Mononuclear cell (primary cell): ENCODE results near the gene EHD2. TPM values are rescaled to one million over a fixed set of nuclear protein-coding genes. Genes with fewer than 3 reads are reported as not detected.
"Not testable (repeated sequence)": the region's sequence is repeated elsewhere in the genome, so short reads cannot be mapped to it uniquely, and the experiment has no call there.

Experiments used
- H3K27me3 ChIP-seq: 2 replicates; pipeline ENCODE4 v1.6.0; 2011; ENCODE audit warnings: low read length, control low read depth; ENCODE audit not compliant: insufficient read depth
- H3K4me1 ChIP-seq: 2 replicates; pipeline ENCODE4 v1.5.1; 2011; ENCODE audit warnings: mild to moderate bottlenecking, low read length, control low read depth; ENCODE audit not compliant: insufficient read depth
- H3K4me3 ChIP-seq: 2 replicates; pipeline ENCODE4 v1.5.1; 2011; ENCODE audit warnings: mild to moderate bottlenecking, low read length, moderate library complexity
- H3K9me3 ChIP-seq: 2 replicates; pipeline ENCODE4 v1.5.1; 2011; ENCODE audit warnings: low read depth, mild to moderate bottlenecking, control low read depth, low read length
- total RNA-seq: library from RNA; depleted of rRNA; stranded (reverse); fragments of >200 nt; gene quantifications from one replicate; pipeline ENCODE4 v1.2.3, GENCODE V29; 2012

The EHD2 gene
- total RNA-seq, 1 donor, result 0.42 TPM

DNA sequence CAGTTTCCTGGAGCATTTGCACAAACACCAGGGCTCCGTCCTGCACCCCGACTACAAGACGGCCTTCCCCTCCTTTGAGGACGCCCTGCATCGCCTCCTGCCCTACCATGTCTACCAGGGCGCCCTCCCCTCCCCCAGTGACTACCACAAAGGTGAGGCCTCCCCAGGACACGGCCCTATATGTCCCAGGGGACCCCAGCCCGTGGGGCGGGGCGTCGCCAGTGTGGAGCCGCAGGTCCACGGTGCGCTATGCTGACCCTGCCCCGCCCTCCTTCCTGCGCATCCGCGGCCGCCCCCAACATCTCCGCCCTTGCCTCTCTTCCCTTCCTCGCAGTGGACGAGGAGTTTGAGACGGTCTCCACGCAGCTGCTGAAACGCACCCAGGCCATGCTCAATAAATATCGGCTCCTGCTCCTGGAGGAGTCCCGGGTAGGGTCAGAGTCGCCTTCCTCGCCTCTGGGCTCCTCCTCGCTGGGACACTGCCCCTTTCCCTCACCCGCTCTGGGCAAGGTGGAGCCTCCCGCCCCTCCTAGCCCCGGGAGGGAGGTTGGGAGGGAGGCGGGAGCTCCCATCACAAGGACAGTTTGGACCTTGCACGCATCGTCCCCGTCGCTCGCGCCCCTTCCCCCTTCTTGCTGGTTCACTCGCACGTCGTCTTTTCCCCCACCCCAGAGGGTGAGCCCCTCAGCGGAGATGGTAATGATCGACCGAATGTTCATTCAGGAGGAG is 14.4 kb upstream of the EHD2 start:
- H3K27me3 ChIP-seq, result no peaks in the 10 kb centered on the region
- H3K9me3 ChIP-seq, result no peaks in the 10 kb centered on the region
- no peak overlapping the region for H3K4me3 ChIP-seq
- H3K4me1 ChIP-seq, result no peaks in the 10 kb centered on the region

DNA sequence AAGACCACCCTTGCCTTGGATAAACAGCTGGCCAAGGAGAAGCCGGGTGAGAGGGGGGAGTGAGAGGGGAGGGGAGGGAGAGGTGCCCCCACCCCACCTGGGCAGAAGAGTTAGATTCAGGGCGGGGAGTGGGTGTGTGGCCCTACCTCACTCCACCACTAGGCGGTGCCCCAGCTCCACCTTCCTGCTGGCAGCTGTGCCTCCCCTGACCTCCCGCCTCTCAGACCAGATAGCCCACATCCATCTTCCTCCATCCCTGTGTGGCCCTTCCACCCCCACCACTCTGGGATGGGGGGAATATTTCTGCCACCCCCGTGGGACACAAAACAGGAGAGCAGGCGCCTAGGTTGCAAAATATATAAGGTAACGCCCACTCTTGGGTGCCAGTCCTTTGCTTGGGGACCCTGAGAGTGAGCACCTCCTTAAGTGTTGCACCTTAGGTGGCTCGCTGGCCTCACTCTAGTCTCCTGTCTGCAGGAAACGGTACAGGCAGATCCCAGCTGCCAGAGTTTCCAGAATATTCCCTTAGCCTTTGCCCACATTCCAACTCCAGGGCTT is 13.8 kb upstream of the EHD2 start:
- no peaks in the 10 kb centered on the region for H3K27me3 ChIP-seq
- no peak overlapping the region for H3K4me3 ChIP-seq
- no peaks in the 10 kb centered on the region for H3K9me3 ChIP-seq
- no peaks in the 10 kb centered on the region for H3K4me1 ChIP-seq

DNA sequence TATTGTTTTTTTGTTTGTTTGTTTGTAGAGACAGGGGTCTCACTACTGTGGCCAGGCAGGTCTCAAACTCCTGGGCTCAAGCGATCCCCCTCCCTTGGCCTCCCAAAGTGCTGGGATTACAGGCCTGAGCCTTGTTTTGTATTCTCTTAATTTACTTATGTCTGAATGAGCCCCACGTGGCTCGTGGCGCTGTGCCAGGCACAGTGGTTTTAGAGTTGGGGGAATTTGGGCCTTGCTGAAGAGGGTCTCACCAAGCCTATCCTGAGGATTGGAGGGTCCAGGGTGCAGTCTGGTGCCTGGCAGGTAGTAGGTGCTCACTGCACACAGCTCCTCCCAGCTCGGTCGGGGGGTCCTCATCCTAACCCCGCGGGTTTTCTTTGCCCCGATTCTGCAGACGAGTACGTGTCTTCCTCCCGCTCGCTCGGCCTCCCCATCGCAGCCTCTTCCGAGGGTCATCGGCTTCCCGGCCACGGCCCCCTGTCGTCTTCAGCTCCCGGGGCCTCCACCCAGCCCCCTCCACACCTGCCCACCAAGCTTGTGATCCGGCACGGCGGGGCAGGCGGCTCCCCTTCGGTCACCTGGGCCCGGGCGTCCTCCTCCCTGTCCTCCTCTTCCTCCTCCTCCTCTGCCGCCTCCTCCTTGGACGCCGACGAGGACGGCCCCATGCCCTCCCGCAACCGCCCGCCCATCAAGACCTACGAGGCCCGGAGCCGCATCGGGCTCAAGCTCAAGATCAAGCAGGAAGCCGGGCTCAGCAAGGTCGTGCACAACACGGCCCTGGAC is 12.1 kb upstream of the EHD2 start:
- no peak overlapping the region for H3K4me3 ChIP-seq
- H3K9me3 ChIP-seq, result no peaks in the 10 kb centered on the region
- H3K27me3 ChIP-seq, result no peaks in the 10 kb centered on the region
- H3K4me1 ChIP-seq, result no peaks in the 10 kb centered on the region

DNA sequence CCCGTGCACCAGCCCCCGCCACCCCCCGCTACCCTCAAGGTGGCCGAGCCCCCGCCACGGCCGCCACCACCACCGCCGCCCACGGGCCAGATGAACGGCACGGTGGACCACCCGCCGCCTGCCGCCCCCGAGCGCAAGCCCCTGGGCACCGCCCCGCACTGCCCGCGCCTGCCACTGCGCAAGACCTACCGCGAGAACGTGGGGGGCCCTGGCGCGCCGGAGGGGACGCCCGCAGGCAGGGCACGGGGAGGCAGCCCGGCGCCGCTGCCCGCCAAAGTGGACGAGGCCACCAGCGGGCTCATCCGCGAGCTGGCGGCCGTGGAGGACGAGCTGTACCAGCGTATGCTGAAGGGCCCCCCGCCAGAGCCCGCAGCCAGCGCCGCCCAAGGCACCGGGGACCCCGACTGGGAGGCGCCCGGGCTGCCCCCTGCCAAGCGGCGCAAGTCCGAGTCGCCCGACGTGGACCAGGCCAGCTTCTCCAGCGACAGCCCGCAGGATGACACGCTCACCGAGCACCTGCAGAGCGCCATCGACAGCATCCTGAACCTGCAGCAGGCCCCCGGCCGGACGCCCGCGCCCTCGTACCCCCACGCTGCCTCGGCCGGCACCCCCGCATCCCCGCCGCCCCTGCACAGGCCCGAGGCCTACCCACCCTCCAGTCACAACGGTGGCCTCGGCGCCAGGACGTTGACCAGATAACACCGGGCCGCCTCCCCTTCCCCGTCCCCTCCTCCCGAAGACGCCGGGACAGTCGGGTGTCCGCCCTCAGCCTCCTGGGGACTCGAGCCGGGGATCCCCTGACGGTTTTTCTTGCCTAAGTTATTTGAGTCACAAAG is 11.3 kb upstream of the EHD2 start:
- Histone ChIP-seq H3K27me3 (no peaks in the 10 kb centered on the region), H3K4me1 (no peaks in the 10 kb centered on the region), H3K9me3 (no peaks in the 10 kb centered on the region), H3K4me3 (no peak overlapping the region)

DNA sequence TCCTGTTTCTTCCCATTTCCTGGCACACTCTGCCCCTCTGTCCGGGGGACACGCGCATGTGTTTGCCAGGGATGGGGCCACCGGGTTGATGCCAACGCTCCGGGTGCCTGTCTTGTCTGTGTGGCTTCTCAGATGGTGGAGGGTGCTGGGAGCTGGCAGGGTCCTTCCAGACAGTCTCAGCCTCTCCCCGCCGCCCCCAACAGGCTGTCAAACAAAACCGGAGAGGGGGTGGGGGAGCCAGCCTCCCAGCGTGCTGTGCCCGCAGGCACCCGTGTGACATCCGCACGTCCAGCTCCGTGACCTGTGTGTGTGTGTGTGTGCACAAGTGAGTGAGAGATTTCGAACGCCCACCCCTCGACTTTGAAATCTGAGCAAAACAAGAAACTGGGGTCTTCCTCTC is 10.6 kb upstream of the EHD2 start:
- H3K27me3 ChIP-seq, result no peaks in the 10 kb centered on the region
- H3K9me3 ChIP-seq, result no peaks in the 10 kb centered on the region
- no peak overlapping the region for H3K4me3 ChIP-seq
- H3K4me1 ChIP-seq, result no peaks in the 10 kb centered on the region

DNA sequence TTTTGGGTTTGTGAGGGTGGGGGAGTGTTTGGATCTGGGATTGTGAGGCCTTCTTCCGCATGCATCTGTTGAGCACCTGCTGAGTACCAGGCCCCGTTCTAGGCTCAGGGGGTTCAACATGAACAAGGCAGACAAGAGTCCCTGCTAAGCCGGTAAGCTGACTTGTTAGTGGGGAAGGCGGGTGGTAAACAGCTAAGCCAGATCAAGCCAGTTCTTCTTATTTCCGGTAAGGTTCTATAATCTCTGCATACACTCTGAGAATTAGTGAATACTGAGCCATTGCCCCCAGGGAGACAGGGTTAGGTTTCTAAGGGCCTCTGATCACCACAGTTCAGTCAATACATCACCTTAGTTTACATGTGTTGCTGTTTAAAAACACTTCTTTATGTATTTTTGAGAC is 9.9 kb upstream of the EHD2 start:
- Histone ChIP-seq H3K9me3 (no peaks in the 10 kb centered on the region), H3K4me1 (no peaks in the 10 kb centered on the region), H3K27me3 (no peaks in the 10 kb centered on the region), H3K4me3 (no peak overlapping the region)

DNA sequence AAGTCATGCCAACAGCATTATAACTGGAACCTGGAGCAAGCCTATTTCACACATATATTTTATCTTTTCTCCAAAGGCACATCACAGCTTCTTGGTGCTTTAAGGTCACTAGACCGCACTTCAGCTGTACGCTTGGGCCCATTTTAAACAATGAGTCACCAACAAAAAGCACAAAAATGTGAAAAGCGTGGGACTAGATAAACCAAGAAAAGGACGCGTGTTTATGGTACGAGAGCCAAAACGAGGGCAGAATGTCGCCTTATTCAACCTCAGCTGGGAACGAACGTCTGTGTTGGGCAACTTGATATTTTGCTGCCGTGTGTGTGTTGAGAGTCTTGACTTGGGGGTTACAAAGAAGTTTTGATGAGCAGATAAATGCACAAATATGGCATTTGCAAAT is 9.2 kb upstream of the EHD2 start:
- Histone ChIP-seq H3K4me3 (no peak overlapping the region), H3K9me3 (no peaks in the 10 kb centered on the region), H3K4me1 (no peaks in the 10 kb centered on the region), H3K27me3 (no peaks in the 10 kb centered on the region)

DNA sequence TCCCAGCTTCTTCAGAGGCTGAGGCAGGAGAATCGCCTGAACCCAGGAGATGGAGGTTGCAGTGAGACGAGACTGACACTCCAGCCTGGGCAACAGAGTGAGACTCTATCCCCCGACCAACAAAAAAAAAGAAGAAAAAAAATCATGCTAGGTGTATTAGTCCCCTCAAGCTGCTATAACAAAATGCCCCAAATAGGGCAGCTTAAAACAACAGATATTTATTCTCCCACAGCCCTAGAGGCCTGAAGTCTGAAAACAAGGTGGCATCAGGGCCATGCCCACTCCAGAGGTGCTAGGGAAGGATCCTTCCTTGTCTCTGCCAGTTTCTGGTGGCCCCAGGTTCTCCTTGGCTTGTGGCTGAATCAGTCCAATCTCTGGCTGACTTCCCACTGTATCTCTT is 8.6 kb upstream of the EHD2 start:
- Histone ChIP-seq H3K27me3 (no peaks in the 10 kb centered on the region), H3K4me1 (no peaks in the 10 kb centered on the region), H3K9me3 (no peaks in the 10 kb centered on the region), H3K4me3 (no peak overlapping the region)

DNA sequence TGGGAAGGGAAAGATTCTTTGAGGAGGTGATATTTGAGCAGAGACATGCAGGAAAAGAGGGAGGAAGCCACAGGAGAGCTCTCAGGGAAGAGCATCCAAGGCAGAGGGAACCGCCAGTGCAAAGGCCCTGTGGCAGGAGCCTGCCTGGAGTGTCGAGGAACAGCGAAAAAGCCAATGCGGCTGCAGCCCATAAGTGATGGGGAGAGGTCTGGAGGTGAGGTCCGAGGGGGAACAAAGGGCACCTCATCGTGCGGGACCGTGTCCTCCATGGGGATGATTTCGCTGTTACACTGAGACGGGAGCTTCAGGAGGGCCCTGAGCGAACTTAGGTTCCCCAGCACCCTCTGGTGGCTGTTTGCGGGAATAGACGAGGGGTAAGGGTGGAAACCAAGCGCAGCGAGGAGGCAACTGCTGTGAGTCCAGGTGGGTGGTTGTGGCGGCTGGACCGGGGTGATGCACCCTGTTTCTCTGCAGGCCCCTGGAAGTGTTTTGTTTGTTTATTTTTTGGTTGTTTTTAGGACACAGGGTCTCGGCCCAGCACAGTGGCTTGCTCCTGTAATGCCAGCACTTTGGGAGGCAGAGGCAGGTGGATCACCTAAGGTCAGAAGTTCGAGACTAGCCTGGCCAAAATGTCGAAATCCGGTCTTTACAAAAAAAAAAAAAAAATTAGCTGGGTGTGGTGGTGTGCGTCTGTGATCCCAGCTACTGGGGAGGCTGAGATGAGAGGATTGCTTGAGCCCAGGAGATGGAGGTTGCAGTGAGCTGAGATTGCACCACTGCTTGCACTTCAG is 5.9 kb upstream of the EHD2 start:
- Histone ChIP-seq H3K4me3 (no peak overlapping the region), H3K27me3 (no peaks in the 10 kb centered on the region), H3K9me3 (no peaks in the 10 kb centered on the region), H3K4me1 (no peaks in the 10 kb centered on the region)

DNA sequence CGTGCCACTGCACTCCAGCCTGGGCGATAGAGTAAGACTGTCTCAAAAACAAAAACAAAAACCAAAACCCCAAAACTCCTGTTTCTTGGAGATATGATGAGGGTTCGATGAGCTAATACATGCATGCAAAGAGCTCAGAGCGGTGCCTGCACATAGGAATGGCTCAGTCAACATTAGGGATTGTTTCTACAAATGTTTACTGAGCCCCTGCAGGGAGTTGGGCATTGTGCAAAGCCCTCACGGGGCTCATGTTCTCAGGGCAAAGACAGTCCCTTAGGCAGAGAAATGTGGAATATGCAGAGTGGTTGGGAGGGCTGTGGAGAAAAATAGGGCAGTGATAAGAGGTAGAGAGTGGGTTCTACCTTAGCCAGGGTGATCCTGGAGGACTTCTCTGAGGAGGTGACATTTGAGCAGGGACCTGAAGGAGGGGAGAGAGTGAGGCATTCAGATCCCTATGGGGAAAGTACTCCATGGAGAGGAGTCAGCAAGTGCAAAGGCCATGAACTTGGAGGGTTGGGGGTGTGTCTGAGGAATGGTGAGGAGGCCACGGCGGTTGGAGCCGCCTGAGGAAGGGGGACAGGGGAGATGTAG is 1.5 kb upstream of the EHD2 start:
- H3K27me3 ChIP-seq, result peaks cover 15% of the 10 kb centered on the region
- H3K9me3 ChIP-seq, result no peaks in the 10 kb centered on the region
- H3K4me1 ChIP-seq, result peaks cover 6% of the 10 kb centered on the region
- H3K4me3 ChIP-seq, result no peak overlapping the region

DNA sequence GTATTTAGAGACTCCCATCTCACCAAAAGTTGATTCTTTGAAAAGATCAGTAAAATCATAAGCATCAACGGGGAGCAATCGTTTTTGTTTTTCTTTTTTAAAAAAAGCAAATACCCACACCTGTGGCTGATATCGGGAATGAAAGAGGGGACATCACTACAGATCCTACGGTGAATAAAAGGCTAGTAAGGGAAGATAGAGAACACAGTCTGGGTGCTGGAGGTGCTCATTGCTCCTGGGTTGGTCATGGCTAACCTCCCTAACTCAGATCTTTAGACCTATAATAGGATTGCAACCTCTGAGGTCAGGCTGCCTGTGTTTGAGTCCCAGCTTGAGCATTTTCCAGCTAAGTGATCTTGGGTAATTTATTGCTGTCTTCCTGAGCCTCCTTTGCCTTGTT is 1.1 kb downstream of the EHD2 start:
- Histone ChIP-seq H3K9me3 (no peaks in the 10 kb centered on the region), H3K4me3 (no peak overlapping the region), H3K4me1 (peaks cover 6% of the 10 kb centered on the region), H3K27me3 (peaks cover 15% of the 10 kb centered on the region)

DNA sequence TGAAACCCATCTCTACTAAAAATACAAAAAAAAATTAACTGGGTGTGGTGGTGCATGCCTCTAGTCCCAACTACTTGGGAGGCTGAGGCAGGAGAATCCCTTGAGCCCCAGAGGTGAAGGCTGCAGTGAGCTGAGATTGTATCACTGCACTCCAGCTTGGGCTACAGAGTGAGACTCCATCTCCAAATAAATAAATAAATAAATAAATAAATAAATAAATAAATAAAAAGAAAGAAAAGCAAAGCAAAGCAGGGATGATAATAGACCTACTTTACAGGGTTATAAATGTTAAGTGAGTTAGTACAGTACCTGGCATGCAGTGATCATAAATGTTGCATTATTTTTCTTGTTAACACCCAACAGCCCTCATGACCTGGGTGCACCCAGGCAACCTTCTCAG is 1.6 kb downstream of the EHD2 start:
- not testable (repeated sequence) for H3K9me3 ChIP-seq, H3K4me1 ChIP-seq, H3K4me3 ChIP-seq
- H3K27me3 ChIP-seq, result peaks cover 15% of the 10 kb centered on the region

DNA sequence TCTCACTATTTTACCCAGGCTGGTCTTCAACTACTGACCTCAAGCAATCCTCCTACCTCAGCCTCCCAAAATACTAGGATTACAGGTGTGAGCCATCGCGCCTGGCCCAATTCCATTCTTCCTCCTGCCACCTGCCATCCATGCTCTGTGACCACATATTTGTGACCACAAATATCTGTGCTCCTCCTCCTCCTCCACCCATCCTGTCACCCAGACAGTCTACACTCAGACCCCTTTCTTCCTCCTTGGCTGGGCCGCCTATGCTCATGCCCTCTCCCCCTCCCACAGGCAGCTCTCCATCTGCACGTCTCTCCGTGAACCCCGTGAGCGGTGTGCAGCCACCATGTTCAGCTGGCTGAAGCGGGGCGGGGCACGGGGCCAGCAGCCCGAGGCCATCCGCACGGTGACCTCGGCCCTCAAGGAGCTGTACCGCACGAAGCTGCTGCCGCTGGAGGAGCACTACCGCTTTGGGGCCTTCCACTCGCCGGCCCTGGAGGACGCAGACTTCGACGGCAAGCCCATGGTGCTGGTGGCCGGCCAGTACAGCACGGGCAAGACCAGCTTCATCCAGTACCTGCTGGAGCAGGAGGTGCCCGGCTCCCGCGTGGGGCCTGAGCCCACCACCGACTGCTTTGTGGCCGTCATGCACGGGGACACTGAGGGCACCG is 3.2 kb downstream of the EHD2 start:
- H3K4me1 ChIP-seq, result peaks cover 6% of the 10 kb centered on the region
- peaks cover 15% of the 10 kb centered on the region for H3K27me3 ChIP-seq
- H3K4me3 ChIP-seq, result no peak overlapping the region
- no peaks in the 10 kb centered on the region for H3K9me3 ChIP-seq
